Endothelial cell of umbilical vein (primary cell): ENCODE data around the gene PRLR. TPM values are rescaled to one million over a fixed set of nuclear protein-coding genes. Genes with fewer than 3 reads are reported as not detected.

ENCODE experiments used
- BruUV-seq: library from RNA; stranded (reverse); fragments of 400-500 nt; replicated peaks from 2 replicates; lab custom pipeline; 2021; lab: Mats Ljungman, UMichigan
- CTCF ChIA-PET: fragments of 300-600, 350-600 bp; sonication (Branson Sonifier 250); formaldehyde crosslinking; loops from one replicate; lab custom pipeline; 2021; ENCODE audit warnings: antibody characterized with exemption, inconsistent platforms; lab: Charles Lee
- POLR2A ChIA-PET: fragments of 300-600, 350-600 bp; sonication (Branson Sonifier 250); formaldehyde crosslinking; loops from one replicate; lab custom pipeline; 2021; ENCODE audit warnings: antibody characterized with exemption, inconsistent platforms; lab: Charles Lee
- DNase-seq: peaks from one replicate; pipeline ENCODE4 v3.0.0-alpha.2; 2011; ENCODE audit warnings: low read depth, low spot score
- FAIRE-seq: peaks from 2 replicates; lab custom pipeline; 2011; peaks lifted over from hg19 to GRCh38; lab: Jason Lieb, UNC
- H2AFZ ChIP-seq: 2 replicates; pipeline ENCODE4 v1.6.0; 2012; ENCODE audit warnings: low read depth, low read length, control low read depth, inconsistent platforms
- H3K27ac ChIP-seq: 2 replicates; pipeline ENCODE4 v1.5.1; 2011; ENCODE audit warnings: low read depth, mild to moderate bottlenecking, control low read depth, low read length, moderate library complexity; ENCODE audit not compliant: insufficient read depth
- H3K27me3 ChIP-seq, 2 experiments: 2 replicates each; pipeline versions ENCODE4 v1.6.0 to v1.6.1; 2011; ENCODE audit warnings: low read length in 2 of 2, mixed read lengths in 1 of 2; ENCODE audit not compliant: control insufficient read depth in 2 of 2, insufficient read depth in 2 of 2
- H3K36me3 ChIP-seq, 2 experiments: 2 replicates in 1 of 2; 3 replicates in 1 of 2; pipeline ENCODE4 v1.5.1; 2011; ENCODE audit warnings: low read length in 2 of 2, mild to moderate bottlenecking in 1 of 2, moderate library complexity in 1 of 2; ENCODE audit not compliant: control insufficient read depth in 2 of 2, insufficient read depth in 2 of 2; ENCODE audit errors: extremely low read depth in 1 of 2
- H3K4me1 ChIP-seq: 3 replicates; pipeline ENCODE4 v1.5.1; 2011; ENCODE audit warnings: mild to moderate bottlenecking, low read length; ENCODE audit not compliant: control insufficient read depth, insufficient read depth; ENCODE audit errors: extremely low read depth
- H3K4me2 ChIP-seq: 2 replicates; pipeline ENCODE4 v1.6.1; 2011; ENCODE audit warnings: low read length, control low read depth, mixed read lengths; ENCODE audit not compliant: insufficient read depth
- H3K4me3 ChIP-seq, 3 experiments: fragments of 200-600 bp in 1 of 3; sonication (generic), shearing (Covaris generic) in 1 of 3; replicated peaks in 1 of 3; 2 replicates each; pipeline ENCODE4 v1.5.1; 2011 to 2016; ENCODE audit warnings: control low read depth in 3 of 3, low read length in 3 of 3, mild to moderate bottlenecking in 2 of 3, inconsistent platforms in 1 of 3, low read depth in 1 of 3, moderate library complexity in 1 of 3; ENCODE audit not compliant: insufficient read depth in 1 of 3
- H3K79me2 ChIP-seq: 2 replicates; pipeline ENCODE4 v1.6.0; 2012; ENCODE audit warnings: low read length, inconsistent platforms; ENCODE audit not compliant: control insufficient read depth, insufficient read depth
- H3K9ac ChIP-seq: replicated peaks from 2 replicates; pipeline ENCODE3; 2011; ENCODE audit warnings: low read length, control low read depth; ENCODE audit not compliant: insufficient read depth; ENCODE audit errors: extremely low read depth
- H3K9me1 ChIP-seq: replicated peaks from 3 replicates; pipeline ENCODE4 v1.6.0; 2011; ENCODE audit warnings: mild to moderate bottlenecking, low read length; ENCODE audit not compliant: control insufficient read depth, insufficient read depth; ENCODE audit errors: extremely low read depth
- H3K9me3 ChIP-seq: replicated peaks from 2 replicates; pipeline ENCODE4 v1.5.1; 2012; ENCODE audit warnings: low read length, inconsistent platforms; ENCODE audit not compliant: control insufficient read depth, insufficient read depth
- H4K20me1 ChIP-seq: replicated peaks from 2 replicates; pipeline ENCODE3; 2011; ENCODE audit warnings: mild to moderate bottlenecking, low read length; ENCODE audit not compliant: control insufficient read depth, insufficient read depth; ENCODE audit errors: extremely low read depth
- EZH2 ChIP-seq: IDR thresholded peaks from 2 replicates; pipeline ENCODE4 v1.6.1; 2012; ENCODE audit warnings: borderline replicate concordance, low read depth, mild to moderate bottlenecking, moderate library complexity, low read length, inconsistent platforms; ENCODE audit not compliant: severe bottlenecking
- FOS ChIP-seq: IDR thresholded peaks from 2 replicates; pipeline ENCODE4 v1.6.1; 2011; ENCODE audit warnings: mild to moderate bottlenecking, low read length, moderate library complexity, borderline replicate concordance; ENCODE audit not compliant: insufficient read depth
- GATA2 ChIP-seq: IDR thresholded peaks from 2 replicates; pipeline ENCODE4 v1.7.0; 2011; ENCODE audit warnings: low read depth, mild to moderate bottlenecking, moderate library complexity, mixed read lengths, low read length; ENCODE audit not compliant: insufficient read length, insufficient read depth
- JUN ChIP-seq: IDR thresholded peaks from 2 replicates; pipeline ENCODE4 v1.6.1; 2011; ENCODE audit warnings: borderline replicate concordance, low read depth; ENCODE audit not compliant: insufficient read length, insufficient read depth
- MYC ChIP-seq: IDR thresholded peaks from one replicate; pipeline ENCODE4 v1.6.1; 2011; ENCODE audit warnings: mild to moderate bottlenecking, low read depth, low read length
- POLR2A ChIP-seq: IDR thresholded peaks from 2 replicates; pipeline ENCODE4 v1.6.1; 2012; ENCODE audit warnings: low read depth, mild to moderate bottlenecking, control low read depth, low read length
- POLR2AphosphoS5 ChIP-seq: IDR thresholded peaks from 2 replicates; pipeline ENCODE4 v1.6.1; 2012; ENCODE audit warnings: low read depth, mild to moderate bottlenecking, control low read depth, low read length, moderate library complexity; ENCODE audit not compliant: insufficient read depth
- dilution Hi-C: fragments of 300-500 bp; cut with MboI; formaldehyde crosslinking; loops from one replicate; pipeline ENCODE4 v1.15.0; 2019; ENCODE audit warnings: low sequenced_read_pairs; ENCODE audit not compliant: extremely low pct_ligation_motif_present
- intact Hi-C: fragments of 100-400 bp; cut with micrococcal nuclease; formaldehyde crosslinking; loops from one replicate; pipeline ENCODE4 v1.10.0; 2022
- polyA plus RNA-seq, 4 experiments: library from polyadenylated mRNA; depleted of rRNA in 3 of 4; stranded (reverse) in 3 of 4; unstranded in 1 of 4; fragments of >200 nt; gene quantifications; 2 replicates each; pipeline versions ENCODE4 v1.2.1 to v1.2.3, GENCODE V29; 2011 to 2012; ENCODE audit warnings: missing spikeins in 1 of 4
- total RNA-seq: library from RNA; stranded (reverse); gene quantifications from 2 replicates; pipeline ENCODE4 v1.2.3, GENCODE V29; 2021
- TF ChIP-seq, protein P1 (sequence below), 2 donors: IDR thresholded peaks; 1 replicate in 1 of 2; 2 replicates in 1 of 2; pipeline ENCODE4 v1.5.1; 2011; ENCODE audit warnings: low read length in 2 of 2, mild to moderate bottlenecking in 2 of 2, moderate library complexity in 2 of 2, control low read depth in 1 of 2, inconsistent platforms in 1 of 2, low read depth in 1 of 2; ENCODE audit not compliant: insufficient read depth in 1 of 2; ENCODE audit errors: extremely low read depth in 1 of 2
- TF ChIP-seq, protein P2 (sequence below): IDR thresholded peaks from 2 replicates; pipeline ENCODE4 v1.6.1; 2011; ENCODE audit not compliant: insufficient read depth, insufficient read length

Gene PRLR
- total and polyA plus RNA-seq, 2 donors (not counting 3 experiments of a cell fraction or from before 2014, with no cell fraction given), result not detected

DNA sequence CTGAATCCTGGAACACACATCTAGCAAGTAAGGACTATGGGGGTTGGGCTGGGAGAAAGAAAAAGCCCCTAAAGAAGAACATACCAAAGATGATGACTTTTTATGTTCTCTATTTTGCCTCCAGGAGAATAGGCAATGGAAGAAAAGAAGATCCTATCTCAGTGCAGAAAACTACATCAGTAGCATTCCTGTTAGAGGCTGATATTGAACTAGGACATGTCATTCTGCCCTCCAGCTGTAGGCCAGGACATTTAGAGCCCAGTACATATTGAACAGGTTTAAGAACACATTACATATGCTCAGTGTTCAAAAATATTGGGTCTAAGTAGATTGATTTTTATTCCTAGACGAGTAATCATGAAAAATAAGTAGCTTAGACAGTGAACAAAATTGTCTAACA, 24.7 kb downstream of the PRLR start:
- H3K9me1 ChIP-seq, result no peaks in the 10 kb centered on the region
- no peak overlapping the region for H2AFZ ChIP-seq
- H4K20me1 ChIP-seq, result no peaks in the 10 kb centered on the region
- intact Hi-C loops, result no loop called here
- no peak overlapping the region for H3K4me3 ChIP-seq
- TF ChIP-seq, protein P1, sequence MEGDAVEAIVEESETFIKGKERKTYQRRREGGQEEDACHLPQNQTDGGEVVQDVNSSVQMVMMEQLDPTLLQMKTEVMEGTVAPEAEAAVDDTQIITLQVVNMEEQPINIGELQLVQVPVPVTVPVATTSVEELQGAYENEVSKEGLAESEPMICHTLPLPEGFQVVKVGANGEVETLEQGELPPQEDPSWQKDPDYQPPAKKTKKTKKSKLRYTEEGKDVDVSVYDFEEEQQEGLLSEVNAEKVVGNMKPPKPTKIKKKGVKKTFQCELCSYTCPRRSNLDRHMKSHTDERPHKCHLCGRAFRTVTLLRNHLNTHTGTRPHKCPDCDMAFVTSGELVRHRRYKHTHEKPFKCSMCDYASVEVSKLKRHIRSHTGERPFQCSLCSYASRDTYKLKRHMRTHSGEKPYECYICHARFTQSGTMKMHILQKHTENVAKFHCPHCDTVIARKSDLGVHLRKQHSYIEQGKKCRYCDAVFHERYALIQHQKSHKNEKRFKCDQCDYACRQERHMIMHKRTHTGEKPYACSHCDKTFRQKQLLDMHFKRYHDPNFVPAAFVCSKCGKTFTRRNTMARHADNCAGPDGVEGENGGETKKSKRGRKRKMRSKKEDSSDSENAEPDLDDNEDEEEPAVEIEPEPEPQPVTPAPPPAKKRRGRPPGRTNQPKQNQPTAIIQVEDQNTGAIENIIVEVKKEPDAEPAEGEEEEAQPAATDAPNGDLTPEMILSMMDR (IDR thresholded peaks at IDR 0.05; ENCODE audit: extremely low read depth in 1 of 2, insufficient read depth in 1 of 2, low read depth in 1 of 2, low read length in 2 of 2), result no peak
- TF ChIP-seq GATA2 (no peak), MYC (no peak), POLR2A (no peak), EZH2 (no peak), POLR2AphosphoS5 (no peak), FOS (no peak), JUN (no peak)
- TF ChIP-seq, protein P2, sequence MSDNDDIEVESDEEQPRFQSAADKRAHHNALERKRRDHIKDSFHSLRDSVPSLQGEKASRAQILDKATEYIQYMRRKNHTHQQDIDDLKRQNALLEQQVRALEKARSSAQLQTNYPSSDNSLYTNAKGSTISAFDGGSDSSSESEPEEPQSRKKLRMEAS, result no peak
- no peaks in the 10 kb centered on the region for H3K27me3 ChIP-seq
- ChIA-PET POLR2A (no interaction called here), CTCF (no interaction called here)
- H3K36me3 ChIP-seq, result no peaks in the 10 kb centered on the region
- H3K9ac ChIP-seq, result no peak overlapping the region
- no peaks in the 10 kb centered on the region for H3K4me1 ChIP-seq
- H3K9me3 ChIP-seq, result no peaks in the 10 kb centered on the region
- dilution Hi-C loops, result no loop called here
- DNase-seq (no peak), FAIRE-seq (no peak)
- H3K4me2 ChIP-seq, result no peak overlapping the region
- no TSS peak for BruUV-seq
- H3K79me2 ChIP-seq, result no peaks in the 10 kb centered on the region
- H3K27ac ChIP-seq, result no peak overlapping the region
